AG04449 (cell line): ENCODE data around the gene CTRB1.

ENCODE experiments used
- CTCF ChIA-PET: fragments of 350-600 bp; formaldehyde crosslinking; extraction: SDS; loops from one replicate; lab custom pipeline; 2021; ENCODE audit warnings: antibody characterized with exemption; lab: Yijun Ruan, JAX
- POLR2A ChIA-PET: fragments of 400-600, 350-600 bp; formaldehyde crosslinking; extraction: SDS; loops from one replicate; lab custom pipeline; 2020; ENCODE audit warnings: antibody characterized with exemption, inconsistent platforms; lab: Yijun Ruan, JAX
- DNase-seq: peaks from one replicate; pipeline ENCODE4 v3.0.0-alpha.2; 2010; ENCODE audit warnings: low read depth, low spot score
- H3K4me3 ChIP-seq: 2 replicates; pipeline ENCODE4 v1.5.1; 2011; ENCODE audit warnings: low read depth, mild to moderate bottlenecking, control low read depth, low read length
- CTCF ChIP-seq: IDR thresholded peaks from one replicate; pipeline ENCODE4 v1.5.1; 2011; ENCODE audit warnings: mild to moderate bottlenecking, moderate library complexity, low read length, control low read depth, inconsistent platforms; ENCODE audit not compliant: insufficient read depth; ENCODE audit errors: missing control alignments

The CTRB1 gene

GRCh38 chr16:75218256-75219076 is at the start of gene CTRB1:
Gene CTRB1, plus strand, starts transcription at chr16:75218988. Its CDS starts 20 bp downstream, at chr16:75219008.
- H3K4me3 ChIP-seq, result no peak within 1 kb of the TSS
- CTCF ChIA-PET, result interaction anchor here (1.0 to 7.5 kb wide), 3 partner anchors 15 to 184 kb away, joined by 3 to 74 read pairs (median 4); no protein-coding TSS in a partner anchor
- POLR2A ChIA-PET, result interaction anchor here (0.6 kb wide), 1 partner anchor 60 kb away, joined by 4 read pairs; no protein-coding TSS in a partner anchor
- TF ChIP-seq CTCF, result no peak
- DNase-seq, result no peak

DNA sequence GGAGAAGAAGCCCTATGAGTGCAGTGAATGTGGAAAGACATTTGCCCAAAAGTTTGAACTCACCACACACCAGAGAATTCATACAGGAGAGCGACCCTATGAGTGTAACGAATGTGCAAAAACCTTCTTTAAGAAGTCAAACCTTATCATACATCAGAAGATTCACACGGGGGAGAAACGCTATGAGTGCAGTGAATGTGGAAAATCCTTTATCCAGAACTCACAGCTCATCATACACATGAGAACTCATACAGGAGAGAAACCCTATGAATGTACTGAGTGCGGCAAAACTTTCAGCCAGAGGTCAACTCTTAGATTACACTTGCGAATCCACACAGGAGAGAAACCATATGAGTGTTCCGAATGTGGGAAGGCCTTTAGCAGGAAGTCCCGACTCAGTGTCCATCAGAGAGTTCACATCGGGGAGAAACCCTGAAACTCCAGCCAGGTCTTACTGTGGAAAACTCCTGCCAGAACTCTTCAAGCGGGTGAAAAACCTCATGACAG is 48.8 kb upstream of the CTRB1 start:
- no peak for TF ChIP-seq CTCF
- ChIA-PET CTCF (no interaction called here), POLR2A (no interaction called here)
- DNase-seq, result no peak
- H3K4me3 ChIP-seq, result no peak overlapping the region

DNA sequence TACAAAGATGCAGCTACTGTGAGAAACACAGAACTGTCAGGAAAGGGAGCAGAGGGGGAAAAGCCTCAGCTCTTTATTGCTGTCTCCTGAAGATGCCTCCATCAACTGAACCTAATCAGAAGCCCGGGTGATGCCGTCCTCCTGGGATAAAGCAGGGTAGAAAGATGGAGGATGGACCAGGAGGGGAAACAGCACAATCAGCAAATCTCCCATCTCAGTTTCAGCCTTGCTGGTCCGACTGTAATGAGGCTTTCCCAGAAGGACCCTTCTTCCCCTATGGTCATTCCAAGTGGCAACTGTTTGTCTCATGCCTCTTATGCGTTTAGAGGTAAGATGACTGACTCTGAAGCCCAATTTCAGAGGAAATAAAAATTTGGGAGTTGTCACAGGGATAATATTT is 46.2 kb upstream of the CTRB1 start:
- ChIA-PET CTCF (interaction anchor here (1.0 to 2.1 kb wide), 2 partner anchors 27 to 229 kb away, joined by 3 to 6 read pairs; no protein-coding TSS in a partner anchor), POLR2A (no interaction called here)
- no peak for DNase-seq
- no peak overlapping the region for H3K4me3 ChIP-seq
- no peak for TF ChIP-seq CTCF

- POLR2A ChIA-PET, result no interaction called here
- H3K4me3 ChIP-seq, result no peak overlapping the region
- CTCF ChIA-PET, result interaction anchor here (0.8 to 1.5 kb wide), 2 partner anchors 24 to 290 kb away, joined by 4 to 5 read pairs; no protein-coding TSS in a partner anchor
- DNase-seq, result no peak
- no peak for TF ChIP-seq CTCF
Observed at GRCh38 chr16:75175074-75175473, 43.7 kb upstream of the CTRB1 start.

DNA sequence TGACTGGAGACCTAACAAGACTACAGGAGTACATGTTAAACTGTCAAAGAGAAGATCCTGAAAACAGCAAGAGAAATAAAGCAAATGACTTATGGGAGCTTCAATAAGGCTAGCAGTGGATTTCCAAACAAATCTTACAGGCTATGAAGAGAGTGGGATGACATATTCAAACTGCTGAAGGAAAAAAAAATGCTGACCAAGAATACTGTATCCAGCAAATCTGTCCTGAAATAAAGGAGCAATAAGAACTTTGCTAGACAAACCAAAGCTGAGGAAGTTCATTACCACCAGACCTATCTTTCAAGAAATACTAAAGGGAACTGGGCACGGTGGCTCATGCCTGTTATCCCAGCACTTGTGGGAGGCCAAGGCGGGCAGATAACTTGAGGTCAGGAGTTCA is 41.9 kb upstream of the CTRB1 start:
- POLR2A ChIA-PET, result no interaction called here

More for the DNA sequence above, 41.9 kb upstream of the CTRB1 start:
- H3K4me3 ChIP-seq, result no peak overlapping the region
- CTCF ChIA-PET, result no interaction called here
- TF ChIP-seq CTCF, result no peak
- DNase-seq, result no peak
